Tibial nerve (tissue), 4 donors: ENCODE measurements around the gene RHOT1. TPM values are rescaled to one million over a fixed set of nuclear protein-coding genes. Genes with fewer than 3 reads are reported as not detected.

ENCODE experiments used
- DNase-seq, 2 donors: peaks; one replicate each; pipeline ENCODE4 v3.0.0-alpha.2; 2019; ENCODE audit warnings: low spot score in 2 of 2
- H3K27ac ChIP-seq, 4 donors: fragments of 200-600 bp; sonication (generic) in 3 of 4; one replicate each; pipeline ENCODE4 v1.5.1; 2017 to 2019; ENCODE audit warnings: mild to moderate bottlenecking in 1 of 4
- H3K27me3 ChIP-seq, 2 donors: fragments of 200-600 bp; sonication (generic) in 1 of 2; one replicate each; pipeline versions ENCODE4 v1.5.1 to v1.6.0; 2017 to 2019
- H3K36me3 ChIP-seq, 3 donors: fragments of 200-600 bp; sonication (generic); one replicate each; pipeline ENCODE4 v1.5.1; 2018 to 2019
- H3K4me1 ChIP-seq, 4 donors: fragments of 200-600 bp; sonication (generic) in 3 of 4; one replicate each; pipeline ENCODE4 v1.5.1; 2017 to 2019
- H3K4me3 ChIP-seq, 4 donors: fragments of 200-600 bp; sonication (generic) in 3 of 4; one replicate each; pipeline ENCODE4 v1.5.1; 2017 to 2019; ENCODE audit warnings: mild to moderate bottlenecking in 1 of 4, moderate library complexity in 1 of 4
- H3K9me3 ChIP-seq, 4 donors: fragments of 200-600 bp; sonication (generic) in 3 of 4; one replicate each; pipeline ENCODE4 v1.5.1; 2017 to 2019
- EP300 ChIP-seq, 2 donors: sonication (generic); formaldehyde crosslinking; IDR thresholded peaks; one replicate each; pipeline ENCODE4 v1.6.1; 2017; ENCODE audit warnings: antibody characterized with exemption in 2 of 2, mild to moderate bottlenecking in 1 of 2
- POLR2A ChIP-seq, 2 donors: fragments of 450-650 bp; IDR thresholded peaks; one replicate each; pipeline ENCODE4 v1.6.1; 2017; ENCODE audit warnings: antibody characterized with exemption in 2 of 2, mild to moderate bottlenecking in 2 of 2, moderate library complexity in 2 of 2
- WGBS, 2 donors: methylation state at CpG; one replicate each; pipeline ENCODE4 v1.1.5; 2018; 5-methylcytosine and 5-hydroxymethylcytosine counted together
- total RNA-seq, 4 donors: library from RNA; depleted of rRNA; stranded (reverse); fragments of >200 nt; gene quantifications; one replicate each; pipeline ENCODE4 v1.1.0, GENCODE V29; 2016
- TF ChIP-seq, protein P1 (sequence below), 5 experiments: fragments of 200-600 bp in 3 of 5; fragments of 450-650 bp in 2 of 5; sonication (generic) in 3 of 5; IDR thresholded peaks; one replicate each; pipeline ENCODE4 v1.5.1; 2016 to 2019; ENCODE audit warnings: antibody characterized with exemption in 5 of 5, mild to moderate bottlenecking in 3 of 5, moderate library complexity in 2 of 5

The RHOT1 gene
- total RNA-seq, 4 donors from 2014 or later, result 40.2 to 78.0 (median 54.8) TPM

DNA sequence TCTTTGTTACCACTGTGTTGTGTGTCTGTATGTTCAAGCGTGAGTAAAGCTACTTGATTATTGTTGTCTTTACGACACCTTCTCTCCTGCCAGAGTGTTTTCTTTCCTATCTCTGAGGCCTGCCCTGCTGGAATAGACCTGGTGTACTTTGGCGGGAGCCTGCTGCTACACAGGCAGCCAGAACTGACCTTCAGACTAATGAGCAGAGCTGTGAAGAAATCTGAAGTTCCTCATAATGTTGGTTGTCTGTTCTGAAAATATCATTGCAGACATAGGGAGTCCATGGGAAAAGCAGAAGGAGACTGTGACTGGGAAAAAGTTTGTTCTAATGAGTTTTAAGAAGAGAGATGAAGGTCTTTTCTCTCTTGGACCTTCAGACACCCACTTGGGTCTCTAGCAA is 9.8 kb downstream of the RHOT1 start:
- H3K9me3 ChIP-seq, result no peaks in the 10 kb centered on the region
- H3K4me3 ChIP-seq, result no peak overlapping the region
- peak in 1 of 2 donors; percentile 9 for DNase-seq
- H3K4me1 ChIP-seq, result peaks cover 0 to 43% (median 4%) of the 10 kb centered on the region in 4 donors
- TF ChIP-seq, protein P1, sequence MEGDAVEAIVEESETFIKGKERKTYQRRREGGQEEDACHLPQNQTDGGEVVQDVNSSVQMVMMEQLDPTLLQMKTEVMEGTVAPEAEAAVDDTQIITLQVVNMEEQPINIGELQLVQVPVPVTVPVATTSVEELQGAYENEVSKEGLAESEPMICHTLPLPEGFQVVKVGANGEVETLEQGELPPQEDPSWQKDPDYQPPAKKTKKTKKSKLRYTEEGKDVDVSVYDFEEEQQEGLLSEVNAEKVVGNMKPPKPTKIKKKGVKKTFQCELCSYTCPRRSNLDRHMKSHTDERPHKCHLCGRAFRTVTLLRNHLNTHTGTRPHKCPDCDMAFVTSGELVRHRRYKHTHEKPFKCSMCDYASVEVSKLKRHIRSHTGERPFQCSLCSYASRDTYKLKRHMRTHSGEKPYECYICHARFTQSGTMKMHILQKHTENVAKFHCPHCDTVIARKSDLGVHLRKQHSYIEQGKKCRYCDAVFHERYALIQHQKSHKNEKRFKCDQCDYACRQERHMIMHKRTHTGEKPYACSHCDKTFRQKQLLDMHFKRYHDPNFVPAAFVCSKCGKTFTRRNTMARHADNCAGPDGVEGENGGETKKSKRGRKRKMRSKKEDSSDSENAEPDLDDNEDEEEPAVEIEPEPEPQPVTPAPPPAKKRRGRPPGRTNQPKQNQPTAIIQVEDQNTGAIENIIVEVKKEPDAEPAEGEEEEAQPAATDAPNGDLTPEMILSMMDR (IDR thresholded peaks at IDR 0.05), result no peak
- TF ChIP-seq EP300 (IDR thresholded peaks at IDR 0.05), result no peak
- peak overlapping the region in 3 of 4 donors; percentile 12 to 31 (median 15) for H3K27ac ChIP-seq
- no peaks in the 10 kb centered on the region for H3K27me3 ChIP-seq
- H3K36me3 ChIP-seq, result peaks cover 0 to 38% (median 0%) of the 10 kb centered on the region in 3 donors
- 56 to 63% methylated on average over 3 of the region's 3 CpGs for WGBS, 2 donors

DNA sequence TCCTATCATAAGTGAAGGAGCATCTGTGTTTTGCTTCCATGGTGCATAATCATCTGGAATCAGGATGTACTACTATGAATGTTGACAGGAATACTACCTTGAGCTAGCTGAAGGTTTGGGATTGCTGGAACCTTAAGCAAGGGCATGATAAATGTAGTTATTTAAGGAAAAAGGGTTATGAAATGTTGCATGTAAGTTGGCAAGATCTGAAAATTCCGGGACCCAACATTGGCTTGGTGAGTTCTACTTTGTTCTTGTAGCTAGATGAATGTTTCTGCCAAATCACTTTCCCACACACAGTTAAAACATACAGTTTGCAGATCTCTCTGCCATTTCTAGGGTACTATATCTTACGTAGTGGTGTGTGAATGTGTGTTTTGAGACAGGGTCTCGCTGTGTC is 13.6 kb downstream of the RHOT1 start:
- H3K27ac ChIP-seq, result no peak overlapping the region
- no peaks in the 10 kb centered on the region for H3K27me3 ChIP-seq
- no peak for DNase-seq
- H3K36me3 ChIP-seq, result peaks cover 0 to 59% (median 0%) of the 10 kb centered on the region in 3 donors
- 91 to 95% methylated on average over 3 of the region's 3 CpGs for WGBS, 2 donors
- peaks cover 0 to 28% (median 4%) of the 10 kb centered on the region in 4 donors for H3K4me1 ChIP-seq
- no peak overlapping the region for H3K4me3 ChIP-seq
- TF ChIP-seq, protein P1 (IDR thresholded peaks at IDR 0.05), result no peak
- TF ChIP-seq POLR2A (IDR thresholded peaks at IDR 0.05) (no peak), EP300 (IDR thresholded peaks at IDR 0.05) (no peak)
- H3K9me3 ChIP-seq, result no peaks in the 10 kb centered on the region

DNA sequence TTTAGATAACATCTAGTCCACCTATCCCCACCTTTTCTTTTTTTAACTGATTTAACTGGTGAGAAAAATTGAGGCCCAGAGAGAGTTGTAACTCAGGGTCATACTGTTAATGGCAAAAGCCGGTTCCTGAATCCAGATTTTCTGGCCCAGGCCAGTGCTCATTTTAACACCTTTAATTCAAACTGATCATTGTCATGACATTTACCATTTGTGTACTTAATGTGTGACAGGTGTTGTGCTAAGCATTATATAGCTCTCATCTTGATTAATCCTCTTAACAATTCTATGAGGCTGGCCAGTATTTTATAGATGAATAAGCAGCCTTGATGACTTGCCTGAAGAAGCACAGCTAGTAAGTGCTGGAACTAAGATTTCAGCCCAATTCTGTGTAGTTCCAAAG is 14.4 kb downstream of the RHOT1 start:
- Histone ChIP-seq H3K27ac (no peak overlapping the region), H3K4me1 (peaks cover 0 to 23% (median 4%) of the 10 kb centered on the region in 4 donors), H3K4me3 (no peak overlapping the region), H3K27me3 (no peaks in the 10 kb centered on the region), H3K9me3 (no peaks in the 10 kb centered on the region), H3K36me3 (peaks cover 0 to 59% (median 0%) of the 10 kb centered on the region in 3 donors)
- 65 to 83% methylated on average over 1 of the region's 1 CpG for WGBS, 2 donors
- TF ChIP-seq, protein P1 (IDR thresholded peaks at IDR 0.05), result no peak
- TF ChIP-seq POLR2A (IDR thresholded peaks at IDR 0.05) (no peak), EP300 (IDR thresholded peaks at IDR 0.05) (no peak)
- DNase-seq, result no peak

DNA sequence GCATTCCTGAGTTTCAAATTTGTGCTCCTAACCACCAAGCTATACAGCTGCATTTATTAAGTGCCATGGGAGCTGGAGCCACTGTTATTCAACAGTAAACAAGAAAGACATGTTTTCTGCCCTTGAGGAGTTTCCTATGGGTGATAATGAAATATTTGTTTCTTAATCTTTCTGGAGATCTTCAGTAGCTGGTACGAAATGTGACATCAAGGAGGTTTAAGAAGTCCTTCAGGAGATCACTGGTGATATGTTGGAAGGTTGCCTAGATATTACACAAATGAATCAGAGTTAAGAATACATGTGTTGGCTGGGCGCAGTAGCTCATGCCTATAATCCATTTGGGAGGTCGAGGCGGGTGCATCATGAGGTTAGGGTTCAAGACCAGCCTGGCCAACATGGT is 14.9 kb downstream of the RHOT1 start:
- no peaks in the 10 kb centered on the region for H3K9me3 ChIP-seq
- peaks cover 0 to 59% (median 0%) of the 10 kb centered on the region in 3 donors for H3K36me3 ChIP-seq
- DNase-seq, result no peak
- peaks cover 0 to 18% (median 3%) of the 10 kb centered on the region in 4 donors for H3K4me1 ChIP-seq
- H3K27me3 ChIP-seq, result no peaks in the 10 kb centered on the region
- TF ChIP-seq, protein P1 (IDR thresholded peaks at IDR 0.05), result no peak
- TF ChIP-seq EP300 (IDR thresholded peaks at IDR 0.05) (no peak), POLR2A (IDR thresholded peaks at IDR 0.05) (no peak)
- no peak overlapping the region for H3K27ac ChIP-seq
- H3K4me3 ChIP-seq, result no peak overlapping the region
- 87 to 90% methylated on average over 4 of the region's 4 CpGs for WGBS, 2 donors

DNA sequence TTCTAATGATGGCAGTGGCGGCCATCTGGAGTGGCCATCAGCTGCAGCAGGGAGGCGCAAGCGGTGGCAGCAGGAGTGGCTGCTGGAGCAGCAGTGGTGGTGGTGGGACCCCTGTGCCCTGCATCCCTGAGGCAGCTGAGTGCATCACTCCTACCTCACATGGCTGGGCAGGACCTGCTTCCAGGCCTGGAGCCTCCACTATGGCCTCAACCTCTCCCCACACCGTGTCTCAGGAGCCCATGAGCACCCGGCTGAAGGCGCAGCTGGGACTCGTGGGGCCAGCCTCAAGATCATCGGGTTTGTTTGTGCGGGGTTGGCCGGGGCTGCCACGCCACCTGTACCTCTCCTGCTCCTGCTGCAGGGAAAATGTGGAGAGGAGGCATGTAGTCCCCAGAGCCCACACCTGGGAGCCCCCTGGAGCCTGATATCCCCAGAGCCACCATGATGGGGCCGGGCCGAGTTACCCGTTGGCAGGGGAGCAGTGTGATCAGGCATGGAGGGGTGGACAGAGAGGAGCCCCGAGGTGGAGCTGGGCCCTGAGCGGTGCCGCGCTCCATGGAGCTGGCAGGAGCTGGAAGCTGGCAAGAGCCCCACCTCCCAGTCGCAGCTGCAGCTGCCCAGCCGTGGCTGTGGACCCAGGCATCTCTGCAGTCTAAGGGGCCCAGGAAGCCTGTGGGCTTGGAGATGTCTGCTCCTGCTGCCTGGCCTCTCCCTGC is 16.7 kb downstream of the RHOT1 start:
- Histone ChIP-seq H3K4me3 (no peak overlapping the region), H3K36me3 (peaks cover 0 to 52% (median 0%) of the 10 kb centered on the region in 3 donors), H3K4me1 (peaks cover 0 to 3% (median 0%) of the 10 kb centered on the region in 4 donors), H3K27ac (no peak overlapping the region), H3K9me3 (no peaks in the 10 kb centered on the region), H3K27me3 (no peaks in the 10 kb centered on the region)
- no peak for TF ChIP-seq POLR2A (IDR thresholded peaks at IDR 0.05)
- TF ChIP-seq, protein P1 (IDR thresholded peaks at IDR 0.05), result no peak
- TF ChIP-seq EP300 (IDR thresholded peaks at IDR 0.05), result no peak
- WGBS, 2 donors, result 91 to 95% methylated on average over 8 to 18 of the region's 20 CpGs
- no peak for DNase-seq
